GM12875 (cell line): ENCODE data around the gene GLI1.
"Not testable (repeated sequence)": the region's sequence is repeated elsewhere in the genome, so short reads cannot be mapped to it uniquely, and the experiment has no call there.

Experiments
- H3K4me3 ChIP-seq: one replicate; pipeline ENCODE4 v1.5.1; 2011; ENCODE audit warnings: low read depth, low read length, control low read depth
- TF ChIP-seq, protein P1 (sequence below): IDR thresholded peaks from 2 replicates; pipeline ENCODE4 v1.5.1; 2011; ENCODE audit warnings: low read depth, mild to moderate bottlenecking, control low read depth, inconsistent platforms, low read length, moderate library complexity, borderline replicate concordance; ENCODE audit not compliant: insufficient read depth

Gene GLI1

GRCh38 chr12:57487597-57488401 is 28.2 kb downstream of the GLI1 start, which contains the start of gene MARS1:
Gene MARS1, plus strand, starts transcription at chr12:57488068. Its CDS starts 23 bp downstream, at chr12:57488091.
- H3K4me3 ChIP-seq: peak within 1 kb of the TSS; percentile 95
- TF ChIP-seq, protein P1, sequence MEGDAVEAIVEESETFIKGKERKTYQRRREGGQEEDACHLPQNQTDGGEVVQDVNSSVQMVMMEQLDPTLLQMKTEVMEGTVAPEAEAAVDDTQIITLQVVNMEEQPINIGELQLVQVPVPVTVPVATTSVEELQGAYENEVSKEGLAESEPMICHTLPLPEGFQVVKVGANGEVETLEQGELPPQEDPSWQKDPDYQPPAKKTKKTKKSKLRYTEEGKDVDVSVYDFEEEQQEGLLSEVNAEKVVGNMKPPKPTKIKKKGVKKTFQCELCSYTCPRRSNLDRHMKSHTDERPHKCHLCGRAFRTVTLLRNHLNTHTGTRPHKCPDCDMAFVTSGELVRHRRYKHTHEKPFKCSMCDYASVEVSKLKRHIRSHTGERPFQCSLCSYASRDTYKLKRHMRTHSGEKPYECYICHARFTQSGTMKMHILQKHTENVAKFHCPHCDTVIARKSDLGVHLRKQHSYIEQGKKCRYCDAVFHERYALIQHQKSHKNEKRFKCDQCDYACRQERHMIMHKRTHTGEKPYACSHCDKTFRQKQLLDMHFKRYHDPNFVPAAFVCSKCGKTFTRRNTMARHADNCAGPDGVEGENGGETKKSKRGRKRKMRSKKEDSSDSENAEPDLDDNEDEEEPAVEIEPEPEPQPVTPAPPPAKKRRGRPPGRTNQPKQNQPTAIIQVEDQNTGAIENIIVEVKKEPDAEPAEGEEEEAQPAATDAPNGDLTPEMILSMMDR: no peak

- H3K4me3 ChIP-seq: peak overlapping the region; percentile 95
- TF ChIP-seq, protein P1: no peak
Measured at GRCh38 chr12:57488402-57489156, 29.0 kb downstream of the GLI1 start.

DNA sequence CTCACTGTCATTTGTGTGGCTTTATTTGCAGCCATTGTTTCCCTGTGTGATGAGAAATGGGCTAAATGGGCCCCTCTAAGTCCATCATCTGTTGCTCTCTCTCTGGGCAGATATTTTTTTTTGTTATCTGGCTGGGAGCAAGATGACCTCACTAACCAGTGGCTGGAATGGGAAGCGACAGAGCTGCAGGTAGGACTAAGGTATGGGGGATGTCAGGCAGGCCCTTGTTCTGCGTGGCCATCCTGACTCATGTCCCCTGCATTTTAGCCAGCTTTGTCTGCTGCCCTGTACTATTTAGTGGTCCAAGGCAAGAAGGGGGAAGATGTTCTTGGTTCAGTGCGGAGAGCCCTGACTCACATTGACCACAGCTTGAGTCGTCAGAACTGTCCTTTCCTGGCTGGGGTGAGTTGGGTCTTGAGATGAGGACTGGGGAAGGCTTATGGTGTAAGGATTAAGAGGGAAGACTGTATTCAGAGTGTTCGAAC is 29.6 kb downstream of the GLI1 start:
- H3K4me3 ChIP-seq: peak overlapping the region; percentile 95
- TF ChIP-seq, protein P1: no peak

DNA sequence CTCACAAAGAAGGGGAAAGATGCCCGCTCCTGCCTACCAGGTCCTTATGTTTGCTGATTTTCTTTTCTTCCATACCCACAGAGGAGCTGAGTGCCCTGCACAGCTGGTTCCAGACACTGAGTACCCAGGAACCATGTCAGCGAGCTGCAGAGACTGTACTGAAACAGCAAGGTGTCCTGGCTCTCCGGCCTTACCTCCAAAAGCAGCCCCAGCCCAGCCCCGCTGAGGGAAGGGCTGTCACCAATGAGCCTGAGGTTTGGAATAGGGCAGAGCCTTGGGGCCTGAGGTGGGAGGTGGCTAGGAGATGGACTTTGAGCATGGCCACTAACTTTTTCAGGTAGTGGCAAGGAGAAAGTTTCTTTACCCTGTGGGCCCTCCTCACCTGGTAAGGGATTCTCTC is 30.5 kb downstream of the GLI1 start:
- TF ChIP-seq, protein P1: no peak
- no peak overlapping the region for H3K4me3 ChIP-seq

DNA sequence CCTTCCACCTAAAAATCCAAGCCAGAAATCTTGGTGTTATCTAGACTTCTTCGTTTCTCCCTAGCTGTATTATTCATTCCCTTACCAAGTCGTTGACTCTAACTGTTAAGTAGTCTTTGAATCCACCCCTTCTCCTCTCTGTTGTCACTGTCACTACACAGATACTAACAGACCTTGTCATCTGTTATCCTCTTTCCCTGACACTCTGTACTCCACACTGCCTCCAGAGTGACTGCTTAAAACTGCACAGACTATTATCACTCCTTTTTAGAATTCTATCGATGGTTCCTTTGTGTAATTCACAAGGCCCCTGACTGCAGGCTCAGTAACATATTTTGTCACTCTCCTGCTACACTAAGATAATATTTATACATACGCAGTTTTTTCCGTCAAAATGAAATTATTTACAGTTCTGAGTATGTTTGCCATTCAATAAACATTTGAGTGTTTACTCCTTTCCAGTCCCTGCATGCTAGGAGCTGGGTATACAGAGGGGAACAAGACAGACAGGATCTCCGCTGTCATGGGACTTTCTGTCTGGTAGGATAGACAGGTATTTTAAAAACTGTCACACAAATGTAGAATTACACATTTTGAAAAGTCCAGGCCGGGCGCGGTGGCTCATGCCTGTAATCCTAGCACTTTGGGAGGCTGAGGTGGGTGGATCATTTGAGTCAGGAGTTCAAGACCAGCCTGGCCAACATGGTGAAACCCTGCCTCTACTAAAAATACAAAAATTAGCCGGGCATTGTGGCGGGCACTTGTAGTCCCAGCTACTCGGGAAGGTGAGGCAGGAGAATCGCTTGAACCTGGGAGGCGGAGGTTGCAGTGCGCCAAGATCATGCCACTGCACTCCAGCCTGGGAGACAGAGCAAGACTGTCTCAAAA is 32.1 kb downstream of the GLI1 start:
- TF ChIP-seq, protein P1: peak; percentile 25; the same call in 1 of the 2 replicates
- H3K4me3 ChIP-seq: no peak overlapping the region

GRCh38 chr12:57495051-57495701 is 35.6 kb downstream of the GLI1 start:
- H3K4me3 ChIP-seq: not testable (repeated sequence)
